Medulla oblongata (tissue), 1 donor: ENCODE results near the gene TGFB1I1.
"Not testable (repeated sequence)": the region's sequence is repeated elsewhere in the genome, so short reads cannot be mapped to it uniquely, and the experiment has no call there.

Source experiments
- DNase-seq: peaks from one replicate; pipeline ENCODE4 v3.0.0-alpha.2; 2015; ENCODE audit errors: extremely low spot score

The TGFB1I1 gene

DNA sequence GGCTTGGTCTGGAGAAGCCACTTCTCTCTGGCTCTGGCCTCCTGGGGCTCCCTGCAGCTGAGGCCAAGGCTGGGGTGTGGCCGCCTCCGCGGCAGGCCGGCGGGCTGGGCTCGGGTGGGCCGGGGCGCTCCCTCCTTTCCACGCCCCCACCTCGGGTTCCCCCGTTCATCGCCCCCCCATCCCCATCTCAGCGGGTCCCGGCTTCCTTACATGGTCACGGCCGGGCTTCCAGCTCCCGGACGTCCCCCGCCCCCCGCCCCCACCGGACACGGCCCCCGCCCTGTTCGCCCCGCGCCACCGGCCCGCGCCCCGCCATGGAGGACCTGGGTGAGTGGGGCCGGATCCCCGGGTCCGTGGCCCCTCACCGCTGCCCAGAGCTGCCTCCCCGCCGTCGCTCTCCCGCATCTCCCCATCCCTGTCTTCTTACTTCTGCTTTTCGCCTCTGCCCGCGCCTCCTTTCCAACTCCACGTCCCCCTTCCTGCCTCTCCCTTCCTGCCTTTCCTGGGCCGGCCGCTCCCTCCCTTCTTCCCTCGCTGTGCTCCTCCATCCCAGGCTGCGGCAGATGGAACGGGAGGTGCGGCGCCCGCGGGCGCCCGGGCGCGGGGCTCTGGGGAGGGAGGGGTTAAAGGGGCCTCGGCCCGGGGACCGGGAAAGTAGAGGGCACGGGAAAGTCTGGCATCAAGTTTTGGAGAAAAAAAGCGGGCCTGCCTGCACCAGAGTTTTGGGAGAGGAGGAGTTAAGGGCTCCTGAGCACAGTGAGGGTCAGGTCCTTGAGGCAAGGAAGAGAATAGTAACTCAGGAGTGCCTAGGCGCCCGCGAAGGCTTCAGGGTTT, at the start of gene TGFB1I1:
Gene TGFB1I1 (plus strand): TSS at position 278 of the 834 bp plus-strand sequence. CDS start 37 bp downstream, at position 315.
- DNase-seq: no peak

DNA sequence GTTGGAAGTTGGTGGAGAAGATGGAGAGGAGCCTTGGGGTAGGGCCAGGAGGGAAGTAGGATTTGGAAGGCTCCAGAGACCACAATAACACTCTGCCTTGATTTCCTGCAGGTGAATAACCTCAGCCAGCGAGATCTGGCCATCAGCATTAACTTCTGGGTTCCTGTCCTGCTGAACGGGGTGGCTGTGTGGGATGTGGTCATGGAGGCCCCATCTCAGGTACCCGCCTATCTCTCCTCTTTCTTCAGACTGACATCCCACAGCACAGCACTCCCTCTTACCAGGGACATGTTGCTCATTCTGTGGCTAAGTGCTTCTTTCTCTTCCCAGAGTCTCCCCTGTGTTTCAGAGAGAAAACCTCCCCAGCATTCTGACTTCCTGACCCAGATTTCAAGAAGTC, 48.7 kb upstream of the TGFB1I1 start:
- no peak for DNase-seq

DNA sequence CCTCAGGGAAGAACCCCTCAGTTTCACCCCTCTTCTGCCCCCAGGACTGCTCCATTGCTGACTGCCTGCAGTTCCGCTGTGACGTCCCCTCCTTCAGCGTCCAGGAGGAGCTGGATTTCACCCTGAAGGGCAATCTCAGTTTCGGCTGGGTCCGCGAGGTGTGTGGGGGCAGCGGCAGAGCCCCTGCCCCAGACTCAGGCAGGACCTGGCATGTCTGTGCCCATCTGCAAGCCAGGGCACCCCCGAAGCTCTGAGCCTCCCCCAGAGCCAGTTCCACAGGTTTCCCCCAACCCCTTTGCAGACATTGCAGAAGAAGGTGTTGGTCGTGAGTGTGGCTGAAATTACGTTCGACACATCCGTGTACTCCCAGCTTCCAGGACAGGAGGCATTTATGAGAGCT, 48.2 kb upstream of the TGFB1I1 start:
- DNase-seq: no peak

DNA sequence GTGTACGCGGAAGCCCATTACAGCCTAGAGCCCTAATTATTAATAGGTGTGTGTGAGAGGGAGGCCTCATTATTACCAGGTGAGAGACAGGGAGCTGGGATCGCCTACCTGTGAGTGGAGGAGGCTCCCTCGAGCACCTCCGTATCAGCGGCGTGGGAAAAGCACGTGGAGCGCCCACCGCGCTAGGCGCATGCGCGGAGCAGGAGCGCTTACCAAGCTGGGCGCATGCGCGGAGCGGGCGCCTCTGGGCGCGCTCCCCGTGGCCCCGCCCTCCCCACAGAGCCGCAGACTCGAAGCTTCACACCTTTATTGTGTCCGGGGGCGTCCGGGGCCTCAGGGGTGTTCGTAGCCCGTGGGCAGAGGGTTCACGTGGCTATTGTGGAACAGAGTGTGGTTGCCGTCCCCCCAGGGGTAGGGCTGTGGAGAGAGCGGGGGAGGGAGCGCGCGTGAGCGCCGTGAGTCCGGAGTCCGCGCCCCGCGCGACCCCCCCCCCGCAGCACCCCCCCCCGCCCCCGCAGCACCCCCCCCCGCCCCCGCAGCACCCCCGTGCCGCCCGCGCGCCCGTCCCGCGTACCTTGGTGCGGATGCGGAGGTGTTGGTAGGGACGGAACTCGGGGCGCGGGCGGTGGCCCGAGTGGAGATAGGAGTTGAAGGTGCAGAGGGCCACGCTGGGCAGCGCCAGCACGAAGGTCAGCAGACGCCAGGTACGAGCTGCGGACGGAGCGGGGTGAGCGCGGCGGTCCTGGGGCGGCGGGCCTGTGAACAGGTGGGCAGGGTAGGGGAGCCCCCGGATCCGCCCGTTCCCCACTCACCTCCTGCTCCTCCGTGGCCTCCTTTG, 44.3 kb upstream of the TGFB1I1 start:
- DNase-seq: peak; percentile 71

DNA sequence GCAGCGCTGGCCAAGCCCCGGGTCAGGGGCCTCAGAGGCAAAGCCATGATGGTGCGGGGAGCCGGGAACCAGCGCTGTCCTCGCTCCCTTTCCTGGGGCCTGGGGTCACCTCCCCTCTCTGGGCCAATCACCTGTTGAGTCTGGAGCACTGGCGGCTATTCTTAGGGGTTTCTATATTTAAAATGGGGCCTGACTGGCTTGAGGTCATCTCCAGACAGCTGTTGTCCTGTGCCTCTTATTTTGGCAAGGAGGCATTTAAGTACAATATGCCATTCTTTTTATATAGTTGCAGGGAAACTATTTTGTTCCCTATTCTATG, 43.7 kb upstream of the TGFB1I1 start, which contains the start of gene COX6A2:
Gene COX6A2 (minus strand): TSS at position 82 of the 319 bp plus-strand sequence. CDS start 35 bp downstream, at position 47.
- DNase-seq: no peak

DNA sequence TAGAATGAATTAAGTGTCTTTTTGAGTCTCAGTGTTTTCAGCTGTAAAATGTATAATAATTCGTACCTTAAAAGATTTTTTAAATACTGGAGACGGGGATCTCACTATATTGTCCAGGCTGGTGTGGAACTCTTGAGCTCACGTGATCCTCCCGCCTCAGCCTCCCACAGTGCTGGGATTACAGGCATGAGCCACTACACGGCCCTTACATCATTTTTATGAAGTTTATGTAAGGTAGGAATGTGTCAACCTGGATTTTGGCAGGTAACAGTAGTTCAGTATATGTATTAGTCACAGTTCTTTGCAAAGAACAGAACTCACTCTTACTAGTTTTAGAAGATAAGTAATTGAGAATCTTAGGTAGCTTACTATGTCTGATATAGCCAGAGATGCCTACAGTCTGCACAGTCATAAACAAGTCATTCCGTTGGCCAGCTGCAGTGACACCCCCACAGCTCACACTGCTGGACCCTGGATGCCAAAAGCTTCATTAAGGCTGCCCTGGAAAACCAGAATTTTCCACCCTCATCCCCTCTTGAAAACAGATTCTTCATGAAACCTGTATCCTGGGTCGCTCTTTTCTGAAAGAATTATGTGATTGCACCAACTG, 43.2 kb upstream of the TGFB1I1 start:
- DNase-seq: no peak

DNA sequence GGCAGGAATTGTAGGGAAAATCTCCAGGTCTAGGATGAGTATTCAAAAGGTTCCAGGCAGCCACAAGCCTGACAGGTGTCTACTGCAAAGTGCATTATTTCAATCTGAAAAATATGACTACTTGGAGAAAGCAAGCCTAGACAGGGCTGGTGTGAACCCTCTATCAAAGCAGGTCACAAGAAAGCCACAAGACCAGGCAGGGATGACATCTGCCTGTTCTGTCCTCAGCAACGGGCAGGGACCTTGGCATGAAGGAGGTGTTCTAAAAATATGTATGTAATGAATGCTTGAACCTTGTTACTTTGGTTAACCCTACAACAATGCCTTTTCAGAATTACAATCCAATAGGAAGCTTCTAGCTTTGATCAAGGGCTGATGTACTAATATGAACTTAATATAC, 42.6 kb upstream of the TGFB1I1 start:
- no peak for DNase-seq

DNA sequence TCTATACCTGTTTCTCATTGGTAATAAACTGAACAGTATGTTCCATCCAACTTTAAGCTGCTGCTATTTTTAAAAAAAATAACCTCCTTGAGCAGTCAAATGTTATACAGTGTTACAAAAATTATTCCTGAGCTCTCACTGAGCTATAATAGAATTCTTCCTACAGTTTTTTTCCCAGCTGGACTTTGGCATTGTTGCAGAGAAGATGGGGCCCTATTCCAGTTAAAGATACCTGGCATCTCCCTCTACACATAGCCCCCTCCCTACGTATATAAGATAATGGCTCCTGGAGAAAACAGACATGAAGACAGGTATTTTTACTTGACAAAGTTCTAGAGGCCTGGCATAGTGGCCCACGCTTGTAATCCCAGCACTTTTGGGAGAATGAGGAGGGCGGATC, 42.2 kb upstream of the TGFB1I1 start:
- no peak for DNase-seq

DNA sequence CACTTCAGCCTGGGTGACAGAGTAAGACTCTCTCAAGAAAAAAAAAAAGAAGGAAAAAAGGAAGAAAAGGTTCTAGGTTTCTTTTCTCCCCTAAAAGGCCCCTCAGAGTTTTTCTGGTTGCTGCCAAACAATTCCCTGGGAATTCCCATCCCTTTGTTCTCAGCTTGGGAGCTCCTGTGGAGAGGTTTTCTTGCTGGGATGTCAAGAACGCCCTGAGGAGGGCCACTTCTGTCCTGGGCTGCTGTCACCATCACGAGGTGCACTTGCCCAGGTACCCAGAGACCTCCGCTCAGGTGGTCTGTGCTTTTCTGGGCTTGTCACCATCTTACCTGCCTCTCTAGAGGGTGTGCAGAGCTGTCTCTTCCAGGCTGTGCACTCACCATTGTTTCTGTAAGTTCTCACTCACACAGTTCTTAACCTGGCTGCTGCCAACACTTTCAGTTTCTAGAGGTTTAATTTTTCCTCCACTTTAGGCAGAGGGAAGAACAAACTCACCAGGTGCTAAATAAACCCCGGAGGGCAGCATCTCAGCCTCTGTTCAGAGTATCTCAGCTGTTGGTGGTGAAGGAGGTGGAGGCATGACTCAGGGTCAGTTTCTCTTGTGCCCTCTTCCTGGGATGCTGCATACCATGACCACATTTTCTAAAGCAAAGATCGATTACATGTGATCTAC, 41.4 kb upstream of the TGFB1I1 start:
- DNase-seq: no peak

DNA sequence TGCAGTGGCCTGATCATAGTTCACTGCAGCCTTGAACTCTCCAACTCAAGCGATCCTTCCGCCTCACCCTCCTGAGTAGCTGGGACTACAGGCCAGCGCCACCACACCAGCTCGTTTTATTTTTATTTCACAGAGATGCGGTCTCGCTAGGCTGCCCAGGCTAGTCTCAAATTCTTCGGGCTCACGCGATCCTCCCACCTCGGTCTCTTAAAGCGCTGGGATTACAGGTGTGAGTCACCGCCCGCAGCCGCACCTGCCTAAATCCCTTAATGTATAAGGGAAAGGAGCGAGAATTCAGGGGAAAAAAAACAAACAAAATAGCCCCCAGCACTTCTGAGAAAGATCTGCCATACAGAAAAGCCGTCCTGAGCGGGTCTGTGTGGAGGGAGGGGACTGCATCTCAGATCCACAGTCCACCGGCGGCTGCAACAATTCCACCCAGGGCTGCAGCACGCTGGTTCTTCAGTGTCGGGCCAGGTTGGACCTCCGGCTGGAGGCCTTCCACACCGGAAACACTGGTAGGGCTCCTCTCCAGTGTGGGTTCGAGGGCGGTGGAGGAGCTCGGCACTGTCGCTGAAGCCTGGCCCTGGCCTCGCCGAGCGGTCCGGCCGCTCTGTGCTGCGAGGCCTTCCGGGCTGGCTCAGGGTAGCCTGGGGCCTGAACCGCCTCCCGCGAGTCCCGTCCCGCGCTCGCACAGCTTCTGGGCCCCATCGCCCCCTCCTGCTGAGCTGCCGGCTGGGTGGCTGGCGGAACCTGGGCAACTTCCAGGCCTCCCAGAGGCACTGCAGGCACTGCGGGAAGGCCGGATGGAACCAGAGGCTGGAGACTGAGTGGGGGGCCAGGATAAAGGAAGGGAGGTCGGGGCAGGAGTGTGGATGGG, 36.4 kb upstream of the TGFB1I1 start:
- DNase-seq: no peak

DNA sequence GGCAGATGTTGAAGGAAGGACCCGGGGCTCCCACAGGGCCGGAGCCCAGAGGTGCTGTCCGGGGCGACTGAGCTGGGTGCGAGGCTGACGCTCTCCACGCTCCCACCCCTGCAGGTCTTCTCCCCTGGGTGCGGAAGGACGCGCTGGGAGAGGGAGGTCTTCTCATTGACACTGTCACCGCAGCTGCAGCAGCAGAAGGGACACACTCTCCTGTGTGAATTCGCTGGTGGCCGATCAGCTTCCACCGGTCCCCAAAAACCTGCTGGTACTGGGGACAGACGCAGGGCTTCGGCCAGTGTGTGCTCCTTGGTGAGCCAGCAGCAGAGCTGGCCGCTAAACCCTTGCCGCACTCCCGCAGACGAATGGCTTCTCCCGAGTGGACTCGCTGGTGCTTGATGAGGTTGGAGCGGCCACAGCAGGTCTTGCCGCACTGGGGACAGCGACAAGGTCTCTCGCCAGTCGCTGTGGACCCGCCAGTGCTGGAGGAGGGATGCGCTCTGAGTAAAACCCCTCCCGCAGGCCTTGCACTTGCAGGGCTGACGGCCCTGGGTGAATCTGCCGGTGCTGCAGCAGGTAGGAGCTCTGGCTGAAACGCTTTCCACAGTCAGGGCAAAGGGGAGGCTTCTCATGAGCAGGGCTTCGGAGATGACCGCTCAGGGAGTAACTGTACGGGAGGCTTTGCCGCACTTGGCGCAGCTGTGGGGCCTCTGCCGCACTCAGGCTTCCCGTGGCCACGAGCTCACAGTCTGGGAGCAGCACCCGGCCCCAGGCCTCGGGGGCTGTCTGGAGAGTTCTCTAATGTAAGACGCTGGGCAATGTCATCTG, 35.5 kb upstream of the TGFB1I1 start:
- DNase-seq: no peak

DNA sequence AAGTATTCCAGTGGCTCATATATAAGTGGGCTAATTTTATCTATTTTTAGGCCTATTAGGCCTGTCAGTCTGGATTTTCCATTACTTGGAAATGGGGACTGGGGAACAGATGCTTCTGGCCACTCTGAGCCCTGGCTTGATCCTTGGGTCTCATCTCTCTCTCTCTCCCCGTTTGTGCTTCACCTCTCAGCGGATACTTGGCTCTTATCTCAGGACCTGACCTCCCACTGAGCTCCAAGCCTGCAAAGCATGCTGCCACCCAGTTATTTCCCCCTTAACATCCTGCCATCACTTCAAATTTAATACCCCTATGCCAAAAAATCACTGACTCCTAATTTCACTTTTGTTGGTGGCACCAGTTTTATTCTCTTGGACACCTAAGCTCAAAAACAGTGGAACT, 33.5 kb upstream of the TGFB1I1 start:
- DNase-seq: no peak

DNA sequence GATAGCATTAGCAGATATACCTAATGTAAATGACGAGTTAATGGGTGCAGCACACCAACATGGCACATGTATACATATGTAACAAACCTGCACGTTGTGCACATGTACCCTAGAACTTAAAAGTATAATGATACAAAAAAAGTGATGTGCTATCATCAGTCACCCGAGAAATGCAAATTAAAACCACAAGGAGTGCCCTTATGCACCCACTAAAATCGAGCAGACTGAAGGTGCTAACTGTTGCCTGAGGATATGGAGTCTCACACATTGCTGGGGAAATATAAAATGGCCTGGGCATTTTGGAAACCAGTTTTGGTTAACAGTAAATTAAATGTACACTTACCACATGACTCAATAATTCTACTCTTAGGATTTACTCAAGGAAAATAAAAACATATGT, 32.9 kb upstream of the TGFB1I1 start:
- not testable (repeated sequence) for DNase-seq

DNA sequence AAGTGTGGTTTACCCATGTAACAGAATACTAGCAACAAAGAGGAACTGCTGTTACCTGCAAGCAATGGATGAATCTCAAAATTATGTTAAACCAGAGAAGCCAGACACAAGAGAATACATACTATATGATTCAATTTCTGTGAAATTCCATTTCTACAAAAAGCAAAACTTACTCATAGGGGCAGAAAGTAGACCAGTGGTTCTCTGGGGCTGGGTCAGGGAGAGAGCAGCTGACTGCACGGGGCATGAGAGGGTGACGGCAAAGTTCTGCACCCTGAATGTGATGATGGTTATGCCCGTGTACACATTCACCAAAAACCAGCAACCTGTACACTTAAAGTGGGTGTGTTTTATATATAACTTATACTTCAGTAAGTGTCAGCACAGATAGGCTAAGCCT, 32.4 kb upstream of the TGFB1I1 start:
- no peak for DNase-seq

DNA sequence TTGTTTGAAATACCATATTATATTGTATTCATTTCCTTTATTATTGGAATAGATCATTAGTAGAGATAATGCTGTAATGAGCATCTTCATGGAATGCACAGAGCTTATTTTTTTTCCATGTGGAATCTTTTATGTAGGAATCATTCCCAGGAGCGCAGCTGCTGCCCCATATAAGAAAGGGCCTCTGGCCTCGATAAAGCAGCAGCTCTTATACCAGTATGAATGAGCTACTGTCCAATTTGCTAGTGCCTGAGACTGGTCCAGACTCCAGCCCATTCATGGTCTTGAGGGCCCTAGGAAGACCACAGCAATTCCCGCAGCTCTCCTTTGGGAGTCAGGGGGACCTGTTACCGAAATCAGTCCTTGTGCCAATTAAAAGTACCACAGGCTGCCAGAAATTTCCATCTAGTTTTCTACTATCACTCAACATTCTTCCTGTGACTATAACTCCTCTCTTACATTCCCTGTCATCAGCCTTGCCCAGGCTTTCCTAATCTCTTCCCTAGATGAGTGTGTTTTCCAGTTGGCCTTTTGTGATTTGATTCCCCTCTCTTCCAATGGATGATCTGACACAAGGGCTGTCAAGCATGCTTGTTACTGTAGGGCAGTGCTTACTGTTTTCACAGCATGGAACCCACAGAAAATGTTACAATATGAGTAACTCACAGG, 31.3 kb upstream of the TGFB1I1 start:
- DNase-seq: peak; percentile 60

DNA sequence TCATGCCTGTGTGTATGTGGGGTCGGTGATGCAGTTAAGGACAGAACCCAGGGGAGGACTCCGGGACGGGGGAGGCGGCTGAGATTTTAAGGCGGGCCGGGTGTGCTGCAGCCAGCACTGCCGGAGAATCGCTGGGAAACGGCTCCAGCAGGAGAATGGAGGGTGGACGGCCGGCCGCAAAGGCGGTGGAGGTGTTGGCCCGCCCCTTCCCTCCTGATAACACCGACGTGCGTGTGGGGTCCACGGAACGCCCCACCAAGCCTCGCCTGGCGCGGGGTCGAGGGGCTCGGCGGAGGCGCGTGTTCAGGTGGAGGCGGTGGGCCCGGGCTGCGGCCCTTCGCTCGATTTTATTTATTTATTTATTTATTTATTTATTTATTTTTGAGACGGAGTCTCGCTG, 30.0 kb upstream of the TGFB1I1 start:
- no peak for DNase-seq

DNA sequence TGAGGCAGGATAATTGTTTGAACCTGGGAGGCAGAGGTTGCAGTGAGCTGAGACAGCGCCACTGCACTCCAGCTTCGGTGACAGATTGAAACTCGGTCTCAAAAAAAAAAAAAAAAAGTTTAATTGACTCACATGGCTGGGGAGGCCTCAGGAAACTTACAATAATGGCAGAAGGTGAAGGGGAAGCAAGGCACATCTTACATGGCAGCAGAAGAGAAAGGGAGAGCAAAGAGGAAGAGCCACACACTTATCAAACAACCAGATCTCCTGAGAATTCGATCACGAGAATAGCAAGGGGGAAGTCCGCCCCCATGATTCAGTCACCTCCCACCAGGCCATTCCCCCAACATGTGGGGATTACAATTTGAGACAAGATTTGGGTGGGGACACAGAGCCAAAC, 26.0 kb upstream of the TGFB1I1 start:
- not testable (repeated sequence) for DNase-seq

DNA sequence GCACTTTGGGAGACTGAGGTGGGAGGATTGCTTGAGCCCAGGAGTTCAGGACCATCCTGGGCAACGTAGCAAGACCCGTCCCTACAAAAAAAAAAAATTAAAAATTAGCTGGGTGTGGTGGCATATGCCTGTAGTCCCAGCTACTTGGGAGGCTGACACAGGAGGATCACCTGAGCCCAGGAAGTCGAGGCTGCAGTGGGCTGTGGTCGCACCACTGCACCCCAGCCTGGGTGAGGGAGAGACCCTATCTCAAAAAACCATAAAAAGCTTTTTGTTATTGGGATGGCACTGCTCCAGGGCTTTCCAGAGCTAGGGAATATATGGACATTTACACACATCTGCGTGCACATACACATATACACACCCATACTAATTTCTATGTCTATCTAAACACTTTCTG, 20.8 kb upstream of the TGFB1I1 start:
- DNase-seq: no peak

DNA sequence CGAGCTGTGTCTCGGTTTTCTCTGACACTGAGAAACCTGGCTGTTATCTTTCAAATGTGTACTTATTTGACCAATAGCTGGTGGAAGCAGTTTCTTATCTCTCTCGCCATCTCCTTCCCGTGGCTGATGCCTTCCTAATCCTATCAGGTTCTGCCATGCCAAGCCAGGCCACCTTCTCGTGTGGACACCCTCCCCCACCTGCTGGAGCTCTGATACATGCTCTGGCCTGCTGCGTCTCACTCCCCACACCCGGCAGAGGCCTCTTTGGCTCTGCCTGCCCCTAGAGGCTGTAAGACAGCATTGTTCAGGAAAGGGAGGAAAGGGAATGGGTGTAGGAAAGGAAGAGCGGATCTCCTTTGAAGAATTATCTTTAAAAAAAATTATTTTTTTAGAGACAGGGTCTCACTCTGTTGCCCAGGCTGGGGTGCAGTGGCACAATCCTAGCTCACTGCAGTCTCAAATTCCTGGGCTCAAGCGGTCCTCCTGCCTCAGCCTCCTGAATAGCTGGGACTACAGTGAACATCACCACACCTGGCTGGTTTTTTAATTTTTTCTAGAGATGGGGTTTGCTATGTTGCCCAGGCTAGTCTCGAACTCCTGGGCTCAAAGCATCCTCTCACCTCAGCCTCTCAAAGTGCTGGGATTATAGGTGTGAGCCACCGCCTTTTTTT, 20.1 kb upstream of the TGFB1I1 start:
- DNase-seq: peak; percentile 70
